T-helper 17 cell (primary cell): Measurements from ENCODE around the gene TRMU. TPM values are rescaled to one million over a fixed set of nuclear protein-coding genes. Genes with fewer than 3 reads are reported as not detected.

ENCODE experiments used
- ATAC-seq: fragments of 150-1000 bp; cut with Tn5 transposase; 2 replicates; pipeline ENCODE4 v1.10.0; 2021; ENCODE audit warnings: mild to moderate bottlenecking, moderate library complexity
- DNase-seq, 3 donors: peaks; one replicate each; pipeline versions ENCODE4 v3.0.0 to v3.0.0-alpha.2; 2020 to 2021
- H3K9me3 ChIP-seq: one replicate; pipeline ENCODE4 v1.7.0; 2013; ENCODE audit warnings: low read length, mild to moderate bottlenecking; ENCODE audit not compliant: control insufficient read depth, poor library complexity, severe bottlenecking
- H3K27ac Mint-ChIP-seq: one replicate; pipeline ENCODE4 v1.8.0; 2022; ENCODE audit warnings: mild to moderate bottlenecking, moderate library complexity, mixed read lengths
- H3K27me3 Mint-ChIP-seq: one replicate; pipeline ENCODE4 v1.8.0; 2022; ENCODE audit warnings: mixed read lengths
- H3K36me3 Mint-ChIP-seq: one replicate; pipeline ENCODE4 v1.8.0; 2022; ENCODE audit warnings: low read depth, mixed read lengths
- H3K4me1 Mint-ChIP-seq: one replicate; pipeline ENCODE4 v1.8.0; 2022; ENCODE audit warnings: mild to moderate bottlenecking, mixed read lengths
- H3K4me3 Mint-ChIP-seq: one replicate; pipeline ENCODE4 v1.8.0; 2022; ENCODE audit warnings: mild to moderate bottlenecking, moderate library complexity, mixed read lengths
- total RNA-seq, 4 donors: library from RNA in 2 of 4; stranded (reverse) in 2 of 4; gene quantifications; one replicate each; pipeline ENCODE4 v1.2.3 and lab custom pipeline; 2022 to 2026

The TRMU gene
- total RNA-seq, 2 donors from 2014 or later: 47.5 to 54.8 TPM

DNA sequence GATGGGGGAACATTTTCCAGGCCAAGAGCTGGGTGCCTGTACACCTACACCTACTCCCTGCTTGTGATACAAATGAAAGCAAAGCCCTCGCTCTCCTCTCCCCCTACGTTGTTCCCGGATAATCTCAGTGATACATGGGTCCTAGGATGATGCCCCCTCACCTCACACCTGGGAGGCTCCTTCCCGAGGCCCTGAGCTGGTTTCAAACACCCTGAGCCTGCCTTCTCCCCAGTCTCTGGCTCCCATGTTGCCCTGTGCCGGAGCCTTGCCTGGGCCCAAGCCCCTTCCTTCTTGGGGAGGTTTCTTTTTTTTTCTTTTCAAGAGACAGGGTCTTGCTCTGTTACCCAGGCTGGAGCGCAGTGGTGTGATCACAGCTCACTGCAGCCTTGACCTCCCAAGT lies 23.3 kb downstream of the TRMU start:
- no peaks in the 10 kb centered on the region for H3K9me3 ChIP-seq
- Mint-ChIP-seq H3K27ac (no peak overlapping the region), H3K27me3 (no peaks in the 10 kb centered on the region), H3K36me3 (peaks cover 5% of the 10 kb centered on the region), H3K4me3 (no peak overlapping the region), H3K4me1 (peaks cover 10% of the 10 kb centered on the region)
- no peak for ATAC-seq
- no peak for DNase-seq

DNA sequence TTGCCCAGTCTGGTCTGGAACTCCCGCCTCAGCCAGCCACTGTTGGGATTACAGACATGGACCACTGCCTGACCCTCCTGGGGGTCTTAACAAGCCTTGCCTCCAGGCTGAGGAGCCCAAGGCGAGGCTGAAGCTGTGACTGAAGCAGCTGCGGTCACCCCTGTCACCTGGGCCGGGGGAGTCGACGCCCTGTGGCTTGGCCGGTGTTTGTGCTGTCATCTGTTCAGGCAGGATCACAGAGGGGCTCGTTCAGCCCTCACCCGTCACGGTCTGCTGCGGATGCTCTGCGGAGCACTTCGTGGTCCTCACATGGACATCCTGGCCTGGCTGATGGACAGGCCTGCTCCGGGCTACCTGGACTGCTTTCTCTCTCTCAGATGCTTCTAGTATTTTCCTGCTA lies 23.8 kb downstream of the TRMU start:
- H3K9me3 ChIP-seq: no peaks in the 10 kb centered on the region
- Mint-ChIP-seq H3K27ac (no peak overlapping the region), H3K4me3 (no peak overlapping the region), H3K4me1 (peaks cover 10% of the 10 kb centered on the region), H3K36me3 (peaks cover 5% of the 10 kb centered on the region), H3K27me3 (no peaks in the 10 kb centered on the region)
- DNase-seq (no peak), ATAC-seq (no peak)

- Mint-ChIP-seq H3K4me1 (peaks cover 10% of the 10 kb centered on the region), H3K27me3 (no peaks in the 10 kb centered on the region), H3K27ac (peak overlapping the region; percentile 62), H3K4me3 (peak overlapping the region; percentile 7), H3K36me3 (peaks cover 5% of the 10 kb centered on the region)
- DNase-seq: no peak
- no peaks in the 10 kb centered on the region for H3K9me3 ChIP-seq
- no peak for ATAC-seq
These were observed 24.6 kb downstream of the TRMU start for GRCh38 chr22:46360097-46360496.

GRCh38 chr22:46360891-46361290 lies 25.4 kb downstream of the TRMU start:
- ATAC-seq (no peak), DNase-seq (no peak)
- H3K27ac Mint-ChIP-seq: no peak overlapping the region
- no peaks in the 10 kb centered on the region for H3K9me3 ChIP-seq
- H3K27me3 Mint-ChIP-seq: no peaks in the 10 kb centered on the region
- H3K4me1 Mint-ChIP-seq: peaks cover 6% of the 10 kb centered on the region
- H3K4me3 Mint-ChIP-seq: no peak overlapping the region
- peaks cover 3% of the 10 kb centered on the region for H3K36me3 Mint-ChIP-seq

DNA sequence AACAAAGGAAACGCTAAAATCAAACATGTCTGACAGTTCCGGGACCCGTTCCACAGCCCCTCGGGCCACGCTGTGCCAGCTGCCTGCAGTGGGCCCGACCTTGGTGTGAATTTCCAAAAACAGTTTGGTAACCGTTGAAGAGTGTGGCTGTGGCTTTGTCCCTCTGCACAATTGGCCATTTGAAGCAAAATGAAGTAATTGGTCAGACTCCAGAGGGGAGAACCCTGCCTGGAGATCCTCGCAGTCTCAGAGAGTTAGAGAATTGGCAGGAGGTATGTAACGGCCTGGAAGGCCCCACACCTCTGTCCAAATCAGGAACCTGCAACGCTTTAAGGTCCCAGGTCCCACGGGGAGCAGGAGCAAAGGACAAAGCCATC lies 26.3 kb downstream of the TRMU start:
- Mint-ChIP-seq H3K4me3 (no peak overlapping the region), H3K27ac (no peak overlapping the region), H3K4me1 (peaks cover 8% of the 10 kb centered on the region), H3K27me3 (no peaks in the 10 kb centered on the region), H3K36me3 (peaks cover 3% of the 10 kb centered on the region)
- DNase-seq (no peak), ATAC-seq (no peak)
- no peaks in the 10 kb centered on the region for H3K9me3 ChIP-seq

- H3K4me3 Mint-ChIP-seq: no peak overlapping the region
- peaks cover 9% of the 10 kb centered on the region for H3K4me1 Mint-ChIP-seq
- H3K9me3 ChIP-seq: no peaks in the 10 kb centered on the region
- no peak for DNase-seq
- H3K27ac Mint-ChIP-seq: peak overlapping the region; percentile 37
- H3K27me3 Mint-ChIP-seq: no peaks in the 10 kb centered on the region
- peaks cover 3% of the 10 kb centered on the region for H3K36me3 Mint-ChIP-seq
- no peak for ATAC-seq
These were observed 26.9 kb downstream of the TRMU start for GRCh38 chr22:46362203-46362933.

- ATAC-seq (no peak), DNase-seq (no peak)
- Mint-ChIP-seq H3K36me3 (peaks cover 3% of the 10 kb centered on the region), H3K27me3 (no peaks in the 10 kb centered on the region), H3K27ac (peak overlapping the region; percentile 37), H3K4me1 (peaks cover 13% of the 10 kb centered on the region), H3K4me3 (no peak overlapping the region)
- H3K9me3 ChIP-seq: no peaks in the 10 kb centered on the region
These were observed 27.5 kb downstream of the TRMU start for GRCh38 chr22:46362934-46363515.

GRCh38 chr22:46363611-46364321 lies 28.3 kb downstream of the TRMU start:
- DNase-seq (no peak), ATAC-seq (no peak)
- Mint-ChIP-seq H3K4me3 (no peak overlapping the region), H3K36me3 (peaks cover 2% of the 10 kb centered on the region), H3K4me1 (peaks cover 12% of the 10 kb centered on the region), H3K27me3 (no peaks in the 10 kb centered on the region), H3K27ac (no peak overlapping the region)
- H3K9me3 ChIP-seq: no peaks in the 10 kb centered on the region

GRCh38 chr22:46364341-46365165 lies 29.0 kb downstream of the TRMU start:
- H3K9me3 ChIP-seq: no peaks in the 10 kb centered on the region
- Mint-ChIP-seq H3K27ac (no peak overlapping the region), H3K4me1 (peaks cover 11% of the 10 kb centered on the region), H3K4me3 (no peak overlapping the region), H3K36me3 (no peaks in the 10 kb centered on the region), H3K27me3 (no peaks in the 10 kb centered on the region)
- ATAC-seq (no peak), DNase-seq (no peak)

DNA sequence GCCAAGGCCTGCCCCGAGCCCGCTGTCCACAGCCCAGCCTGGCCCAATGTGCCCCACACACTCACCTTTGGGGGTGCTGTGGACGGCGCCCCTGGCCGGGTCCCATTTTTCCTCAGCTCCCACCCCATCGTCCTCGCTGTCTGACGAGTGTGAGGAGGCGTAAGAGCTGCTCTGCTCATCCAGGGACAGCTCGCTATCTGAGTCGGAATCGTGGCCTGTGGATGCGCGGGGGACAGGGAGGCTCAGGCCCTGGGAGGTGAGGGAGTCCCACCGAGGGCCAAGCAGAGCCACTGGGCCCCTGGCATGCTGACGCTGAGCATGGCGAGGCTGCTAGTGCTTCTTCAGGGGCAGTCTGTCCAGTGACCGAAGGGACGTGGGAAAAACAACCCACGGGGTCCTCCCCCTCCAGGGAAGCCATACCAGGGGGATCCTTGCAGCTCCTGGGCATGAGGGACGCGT lies 29.7 kb downstream of the TRMU start:
- DNase-seq (no peak), ATAC-seq (no peak)
- no peak overlapping the region for H3K4me3 Mint-ChIP-seq
- no peaks in the 10 kb centered on the region for H3K36me3 Mint-ChIP-seq
- H3K9me3 ChIP-seq: no peaks in the 10 kb centered on the region
- H3K27ac Mint-ChIP-seq: no peak overlapping the region
- peaks cover 14% of the 10 kb centered on the region for H3K4me1 Mint-ChIP-seq
- no peaks in the 10 kb centered on the region for H3K27me3 Mint-ChIP-seq

DNA sequence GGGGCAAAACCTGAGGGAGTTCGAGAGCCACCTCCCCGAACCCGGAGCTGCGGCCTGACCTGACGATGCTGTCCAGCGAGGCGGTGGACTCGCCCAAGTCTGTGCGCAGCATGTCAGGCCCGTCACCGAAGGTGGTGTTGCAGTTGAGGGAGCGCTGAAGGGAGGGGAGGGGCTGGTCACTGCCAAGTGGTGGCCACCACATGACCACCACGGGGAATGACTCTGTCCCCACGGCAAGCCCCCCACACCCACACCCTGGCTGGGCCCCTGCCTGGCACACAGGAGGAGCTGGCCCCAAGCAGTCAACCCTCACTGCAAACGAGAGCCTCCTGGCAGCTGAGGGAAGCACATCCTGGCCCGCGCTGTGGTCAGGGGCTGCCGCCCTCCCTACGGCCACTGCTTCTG lies 30.8 kb downstream of the TRMU start:
- DNase-seq: no peak
- no peak for ATAC-seq
- H3K36me3 Mint-ChIP-seq: no peaks in the 10 kb centered on the region
- H3K9me3 ChIP-seq: no peaks in the 10 kb centered on the region
- H3K27ac Mint-ChIP-seq: no peak overlapping the region
- no peaks in the 10 kb centered on the region for H3K27me3 Mint-ChIP-seq
- peak overlapping the region; percentile 88 for H3K4me3 Mint-ChIP-seq
- peaks cover 25% of the 10 kb centered on the region for H3K4me1 Mint-ChIP-seq

DNA sequence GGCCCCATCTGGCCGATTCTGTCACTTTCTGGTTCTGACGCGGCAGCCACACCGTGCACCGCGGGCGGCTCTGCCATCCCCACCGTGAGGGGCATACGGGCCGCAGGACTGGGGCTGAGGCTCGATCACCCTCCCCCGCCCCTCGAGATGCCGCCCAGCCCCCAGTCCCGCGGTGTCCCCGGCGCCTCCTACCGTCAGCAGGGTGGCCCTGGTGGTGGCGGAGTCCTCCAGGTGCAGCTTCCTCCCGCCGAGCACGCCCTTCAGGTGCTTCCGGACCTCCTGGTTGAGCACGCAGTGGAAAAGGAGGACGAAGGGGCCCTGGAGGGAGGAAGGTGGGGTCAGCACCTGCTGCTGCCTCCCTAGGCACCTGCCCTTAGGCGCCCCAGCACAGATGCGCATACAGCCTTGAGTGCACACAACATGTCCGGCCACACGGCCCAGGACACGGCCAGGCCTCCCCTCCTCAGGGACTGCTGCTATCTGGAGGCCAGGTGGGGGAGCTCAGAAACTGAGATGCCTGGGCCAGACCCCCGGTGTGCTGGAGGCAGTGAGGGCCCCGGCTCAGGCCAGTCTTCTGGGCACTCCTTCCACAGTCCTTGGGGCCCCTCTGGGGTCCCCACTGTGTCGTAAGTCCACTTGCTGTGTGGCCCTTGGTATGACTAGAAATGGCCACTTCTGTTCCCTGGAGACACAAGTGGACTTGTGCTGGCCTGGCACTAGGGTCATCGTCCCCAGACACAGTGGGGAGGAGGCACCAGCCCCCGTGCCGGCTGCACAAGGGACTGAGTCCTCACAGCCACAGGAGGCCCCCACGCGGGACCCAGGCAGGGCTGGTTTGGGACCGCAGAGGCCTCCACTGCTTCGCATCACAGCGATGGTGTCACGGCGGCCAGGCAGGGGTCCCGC lies 31.5 kb downstream of the TRMU start:
- peaks cover 31% of the 10 kb centered on the region for H3K4me1 Mint-ChIP-seq
- peak overlapping the region; percentile 59 for H3K27ac Mint-ChIP-seq
- DNase-seq (peak in 1 of 3 donors; percentile 46), ATAC-seq (peak; percentile 75)
- H3K36me3 Mint-ChIP-seq: peaks cover 3% of the 10 kb centered on the region
- no peaks in the 10 kb centered on the region for H3K27me3 Mint-ChIP-seq
- no peaks in the 10 kb centered on the region for H3K9me3 ChIP-seq
- H3K4me3 Mint-ChIP-seq: peak overlapping the region; percentile 88
